Measurements from ENCODE around the gene FBN1.

Gene FBN1

DNA sequence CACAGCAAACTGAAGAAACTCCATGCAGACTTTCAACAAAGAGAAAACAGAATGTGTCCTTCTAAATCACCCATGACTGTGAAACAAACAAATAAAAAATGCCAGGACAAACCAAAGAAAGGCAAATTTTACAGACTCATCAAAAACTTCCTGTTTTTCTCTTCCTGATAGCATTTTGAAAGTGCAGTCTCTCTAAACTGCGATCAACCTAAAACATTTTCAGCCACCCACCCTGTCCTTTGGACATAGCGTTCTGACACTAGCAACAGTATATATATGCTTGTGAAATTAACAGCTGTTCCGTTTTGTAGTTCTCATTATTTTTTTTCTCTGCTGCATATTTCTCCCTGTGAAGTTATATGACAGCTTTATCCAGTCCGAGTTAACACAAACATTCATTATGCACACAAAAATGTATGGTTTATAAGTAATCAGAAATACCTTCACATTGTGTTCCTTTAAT lies 151.7 kb downstream of the FBN1 start:
- Histone ChIP-seq H3K27me3 (ENCODE audit: insufficient read depth, low read depth, severe bottlenecking) (no peaks in the 10 kb centered on the region), H3K27ac (no peak overlapping the region), H3K4me3 (ENCODE audit: low read depth, low read length) (no peak overlapping the region), H3K36me3 (no peaks in the 10 kb centered on the region), H3K9me3 (ENCODE audit: severe bottlenecking) (no peaks in the 10 kb centered on the region)
- no peak for DNase-seq
- TF ChIP-seq, protein P1, sequence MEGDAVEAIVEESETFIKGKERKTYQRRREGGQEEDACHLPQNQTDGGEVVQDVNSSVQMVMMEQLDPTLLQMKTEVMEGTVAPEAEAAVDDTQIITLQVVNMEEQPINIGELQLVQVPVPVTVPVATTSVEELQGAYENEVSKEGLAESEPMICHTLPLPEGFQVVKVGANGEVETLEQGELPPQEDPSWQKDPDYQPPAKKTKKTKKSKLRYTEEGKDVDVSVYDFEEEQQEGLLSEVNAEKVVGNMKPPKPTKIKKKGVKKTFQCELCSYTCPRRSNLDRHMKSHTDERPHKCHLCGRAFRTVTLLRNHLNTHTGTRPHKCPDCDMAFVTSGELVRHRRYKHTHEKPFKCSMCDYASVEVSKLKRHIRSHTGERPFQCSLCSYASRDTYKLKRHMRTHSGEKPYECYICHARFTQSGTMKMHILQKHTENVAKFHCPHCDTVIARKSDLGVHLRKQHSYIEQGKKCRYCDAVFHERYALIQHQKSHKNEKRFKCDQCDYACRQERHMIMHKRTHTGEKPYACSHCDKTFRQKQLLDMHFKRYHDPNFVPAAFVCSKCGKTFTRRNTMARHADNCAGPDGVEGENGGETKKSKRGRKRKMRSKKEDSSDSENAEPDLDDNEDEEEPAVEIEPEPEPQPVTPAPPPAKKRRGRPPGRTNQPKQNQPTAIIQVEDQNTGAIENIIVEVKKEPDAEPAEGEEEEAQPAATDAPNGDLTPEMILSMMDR (IDR thresholded peaks at IDR 0.05; ENCODE audit: low read depth, low read length) = no peak

DNA sequence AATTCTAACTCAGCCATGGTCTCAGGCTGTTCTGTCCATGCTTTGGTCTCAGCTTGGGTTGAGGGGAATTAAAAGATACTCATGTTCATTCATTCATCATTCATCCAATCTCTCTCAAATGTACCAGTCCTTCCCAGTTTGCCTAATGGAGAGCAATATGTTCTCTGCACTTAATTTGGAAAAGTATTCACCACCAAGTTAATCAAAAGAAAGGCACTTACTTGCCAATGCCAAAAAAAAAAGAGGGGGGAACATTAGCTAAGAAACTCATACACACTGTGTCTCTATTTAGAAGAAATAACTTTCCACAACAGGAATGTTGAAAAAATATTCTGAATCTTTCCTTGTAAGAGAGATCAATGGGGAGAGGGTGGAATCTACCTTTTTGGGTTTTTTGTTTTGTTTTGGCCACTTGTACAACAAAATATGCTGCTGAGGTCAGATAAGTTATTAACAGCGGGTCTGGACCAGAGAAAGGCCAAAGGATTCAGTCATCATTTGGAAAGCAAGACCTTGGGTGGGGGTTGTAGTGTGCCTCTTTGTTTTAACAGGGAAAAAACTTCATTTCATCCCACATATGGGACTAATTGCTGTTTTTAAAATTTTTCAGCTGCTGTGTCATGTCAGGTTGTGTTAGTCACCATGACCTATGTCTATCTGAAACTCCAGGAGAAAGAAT lies 152.3 kb downstream of the FBN1 start:
- Histone ChIP-seq H3K9me3 (ENCODE audit: severe bottlenecking) (no peaks in the 10 kb centered on the region), H3K27me3 (ENCODE audit: insufficient read depth, low read depth, severe bottlenecking) (no peaks in the 10 kb centered on the region), H3K4me3 (ENCODE audit: low read depth, low read length) (no peak overlapping the region), H3K27ac (no peak overlapping the region), H3K36me3 (no peaks in the 10 kb centered on the region)
- TF ChIP-seq, protein P1 (IDR thresholded peaks at IDR 0.05; ENCODE audit: low read depth, low read length) = no peak
- no peak for DNase-seq

DNA sequence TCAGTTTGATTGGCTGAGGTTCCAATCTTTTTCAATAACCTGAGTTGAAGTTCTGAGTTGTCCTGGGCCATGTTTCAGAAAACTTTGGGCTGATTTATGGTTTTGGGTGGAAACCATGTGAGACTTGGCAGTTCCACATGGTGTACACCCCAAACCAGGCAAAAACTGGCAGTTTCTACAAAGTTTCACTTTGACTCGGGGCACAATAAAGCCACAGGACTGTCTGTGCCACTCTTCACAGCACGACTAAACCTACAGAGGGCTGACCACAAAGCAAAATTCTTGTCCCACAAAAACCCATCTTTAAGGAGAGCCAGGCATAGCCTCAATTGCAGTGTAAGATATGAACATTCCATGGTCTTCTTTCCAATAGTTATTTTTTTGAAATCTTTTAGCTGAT lies 159.3 kb downstream of the FBN1 start:
- Histone ChIP-seq H3K36me3 (no peaks in the 10 kb centered on the region), H3K27ac (no peak overlapping the region)

DNA sequence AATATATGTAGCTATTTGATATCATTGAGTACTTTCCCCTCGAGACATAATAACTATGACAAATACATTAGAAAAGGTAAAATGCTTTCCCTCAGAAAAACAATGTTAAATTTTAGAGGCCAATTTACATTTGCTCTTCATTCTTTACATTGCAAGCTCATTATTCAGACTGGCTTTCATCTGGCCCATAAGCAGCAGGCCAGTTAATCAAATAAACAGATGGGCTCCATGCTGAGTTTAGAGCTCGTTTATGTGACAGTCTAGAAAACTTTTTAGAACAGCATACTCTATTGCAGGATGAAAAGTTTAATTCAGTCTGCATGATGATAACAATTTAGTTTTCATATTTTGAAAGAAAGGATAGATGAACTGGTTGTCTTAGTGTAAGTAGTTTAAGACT lies 163.7 kb downstream of the FBN1 start:
- Histone ChIP-seq H3K36me3 (no peaks in the 10 kb centered on the region), H3K27ac (no peak overlapping the region)
- DNase-seq = no peak

More for the DNA sequence above, 159.3 kb downstream of the FBN1 start:
- TF ChIP-seq, protein P1 (IDR thresholded peaks at IDR 0.05; ENCODE audit: low read depth, low read length) = no peak
- DNase-seq = no peak
- no peak overlapping the region for H3K4me3 ChIP-seq (ENCODE audit: low read depth, low read length)
- no peaks in the 10 kb centered on the region for H3K27me3 ChIP-seq (ENCODE audit: insufficient read depth, low read depth, severe bottlenecking)
- no peaks in the 10 kb centered on the region for H3K9me3 ChIP-seq (ENCODE audit: severe bottlenecking)

DNA sequence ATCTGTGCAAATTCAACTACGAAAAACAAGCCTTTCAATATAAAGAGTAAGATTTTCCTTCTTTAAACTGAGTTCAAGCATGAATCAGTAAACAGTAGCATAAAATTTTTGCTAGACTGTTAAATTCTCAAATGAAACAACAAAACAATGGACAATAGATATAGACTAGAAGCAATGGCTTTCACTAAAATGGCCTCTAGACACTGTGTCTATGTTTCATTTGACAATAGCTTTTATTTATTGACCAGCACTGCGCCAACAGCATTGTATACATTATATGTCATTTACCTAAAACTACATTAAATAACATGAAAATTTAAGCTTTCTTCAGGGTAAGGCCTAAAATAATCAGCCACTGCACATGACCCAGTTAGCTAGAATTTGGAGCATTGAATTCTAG lies 165.8 kb downstream of the FBN1 start:
- no peaks in the 10 kb centered on the region for H3K36me3 ChIP-seq

More for the DNA sequence above, 163.7 kb downstream of the FBN1 start:
- H3K9me3 ChIP-seq (ENCODE audit: severe bottlenecking) = no peaks in the 10 kb centered on the region
- TF ChIP-seq, protein P1 (IDR thresholded peaks at IDR 0.05; ENCODE audit: low read depth, low read length) = no peak
- H3K4me3 ChIP-seq (ENCODE audit: low read depth, low read length) = no peak overlapping the region
- H3K27me3 ChIP-seq (ENCODE audit: insufficient read depth, low read depth, severe bottlenecking) = no peaks in the 10 kb centered on the region

More for the DNA sequence above, 165.8 kb downstream of the FBN1 start:
- TF ChIP-seq, protein P1 (IDR thresholded peaks at IDR 0.05; ENCODE audit: low read depth, low read length) = no peak
- no peak overlapping the region for H3K27ac ChIP-seq
- H3K9me3 ChIP-seq (ENCODE audit: severe bottlenecking) = no peaks in the 10 kb centered on the region
- H3K27me3 ChIP-seq (ENCODE audit: insufficient read depth, low read depth, severe bottlenecking) = no peaks in the 10 kb centered on the region
- no peak overlapping the region for H3K4me3 ChIP-seq (ENCODE audit: low read depth, low read length)
- DNase-seq = no peak
